GM21737 (cell line): ENCODE measurements around the gene HEXA.
A peak's percentile ranks its signal among the peaks of the same experiment; 100 is the strongest.
"Not testable (repeated sequence)": the region's sequence is repeated elsewhere in the genome, so short reads cannot be mapped to it uniquely, and the experiment has no call there.

Source experiments
- ATAC-seq: cut with Tn5 transposase; IDR thresholded peaks from one replicate; pipeline ENCODE4 v1.9.1; 2021; ENCODE audit warnings: mild to moderate bottlenecking, moderate library complexity; ENCODE audit not compliant: unreplicated experiment

The HEXA gene

GRCh38 chr15:72375846-72376581 lies at the start of gene HEXA:
Gene HEXA (minus strand): TSS chr15:72376014. CDS start chr15:72375972, 42 bp downstream.
- peak; percentile 70 for ATAC-seq

GRCh38 chr15:72423256-72423655 lies 47.4 kb upstream of the HEXA start:
- ATAC-seq = no peak

- ATAC-seq = no peak
Observed at GRCh38 chr15:72421484-72421883, 45.7 kb upstream of the HEXA start.

- ATAC-seq = no peak
Observed at GRCh38 chr15:72420576-72420975, 44.8 kb upstream of the HEXA start.

GRCh38 chr15:72419768-72420167 lies 44.0 kb upstream of the HEXA start:
- not testable (repeated sequence) for ATAC-seq

GRCh38 chr15:72415304-72415703 lies 39.5 kb upstream of the HEXA start:
- no peak for ATAC-seq

DNA sequence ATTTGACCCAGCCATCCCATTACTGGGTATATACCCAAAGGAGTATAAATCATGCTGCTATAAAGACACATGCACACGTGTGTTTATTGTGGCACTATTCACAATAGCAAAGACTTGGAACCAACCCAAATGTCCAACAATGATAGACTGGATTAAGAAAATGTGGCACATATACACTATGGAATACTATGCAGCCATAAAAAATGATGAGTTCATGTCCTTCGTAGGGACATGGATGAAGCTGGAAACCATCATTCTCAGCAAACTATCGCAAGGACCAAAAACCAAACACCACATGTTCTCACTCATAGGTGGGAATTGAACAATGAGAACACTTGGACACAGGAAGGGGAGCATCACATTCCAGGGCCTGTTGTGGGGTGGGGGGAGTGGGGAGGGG lies 37.5 kb upstream of the HEXA start:
- not testable (repeated sequence) for ATAC-seq

DNA sequence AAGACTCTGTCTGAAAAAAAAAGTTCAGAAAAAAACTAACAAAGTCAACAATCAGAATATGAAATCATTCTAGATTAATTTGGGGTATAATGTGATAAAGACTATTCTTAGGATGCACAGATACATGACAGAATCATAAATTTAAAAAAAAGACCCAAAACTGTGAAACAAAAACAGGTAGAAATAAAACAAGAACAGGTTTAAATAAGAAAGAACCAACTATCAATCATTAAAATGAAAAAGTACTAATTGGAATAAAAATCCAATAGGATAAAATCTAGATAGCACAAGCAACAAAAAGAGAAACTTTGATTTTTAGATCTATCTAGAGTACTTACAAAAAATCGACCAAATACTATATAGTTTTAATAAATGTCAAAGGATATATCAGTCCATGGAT lies 35.7 kb upstream of the HEXA start:
- ATAC-seq = no peak

GRCh38 chr15:72411111-72411510 lies 35.3 kb upstream of the HEXA start:
- ATAC-seq = no peak

DNA sequence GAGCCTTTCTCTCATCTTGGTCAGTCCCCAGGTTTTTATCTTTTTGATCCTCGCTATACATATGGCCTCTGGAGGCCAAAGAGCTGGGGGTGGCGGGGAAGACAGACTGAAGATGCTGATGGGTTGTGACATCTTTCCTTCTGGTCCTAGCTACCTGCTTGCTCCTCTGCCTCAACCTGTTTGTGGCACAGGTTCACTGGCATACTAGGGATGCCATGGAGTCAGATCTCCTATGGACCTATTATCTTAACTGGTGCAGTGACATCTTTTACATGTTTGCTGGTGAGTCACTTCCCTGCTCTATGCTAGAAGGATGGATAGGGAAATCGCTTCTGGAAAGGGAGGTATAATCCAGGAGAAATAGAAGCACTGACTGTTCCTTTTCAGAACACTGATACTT lies 31.1 kb upstream of the HEXA start:
- ATAC-seq = no peak

DNA sequence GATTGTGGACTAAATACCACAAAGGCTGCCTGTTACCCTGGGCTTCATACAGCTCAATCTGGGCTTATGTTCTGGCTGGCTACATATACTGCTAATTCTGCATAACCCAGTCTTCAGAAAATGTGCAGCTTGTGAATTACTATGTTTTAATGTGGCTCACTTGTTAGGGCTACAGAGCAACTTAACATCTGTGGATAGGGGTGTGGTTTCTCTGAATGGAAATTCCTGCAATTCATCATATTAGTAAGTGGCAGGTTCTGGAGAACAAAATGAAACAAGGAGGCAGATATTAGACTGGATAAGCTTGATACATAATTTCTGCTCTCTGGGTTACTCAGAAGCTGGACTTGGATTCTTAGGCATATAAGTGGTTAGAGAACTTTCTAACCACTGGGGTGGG lies 29.0 kb upstream of the HEXA start:
- ATAC-seq = no peak

GRCh38 chr15:72404356-72404755 lies 28.5 kb upstream of the HEXA start:
- ATAC-seq = no peak

DNA sequence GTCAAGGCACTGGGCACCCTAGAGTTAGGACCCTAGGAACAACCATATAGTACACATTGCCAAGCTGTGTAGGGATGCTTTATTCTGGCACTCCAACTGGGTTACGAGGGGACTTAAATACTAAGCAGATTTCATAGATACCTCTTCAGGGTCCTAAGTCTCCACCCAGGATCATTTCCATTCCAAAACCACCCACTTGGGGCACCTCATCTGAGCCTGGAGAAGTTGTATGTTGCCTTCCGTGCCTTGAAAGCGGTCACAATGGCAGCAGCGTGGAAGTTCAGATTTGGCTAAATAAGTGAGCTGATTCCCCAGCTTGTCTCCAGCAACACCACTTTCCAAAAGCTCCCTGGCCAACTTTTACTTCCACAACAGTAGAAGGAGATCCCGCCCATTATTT lies 26.9 kb upstream of the HEXA start:
- ATAC-seq = no peak

DNA sequence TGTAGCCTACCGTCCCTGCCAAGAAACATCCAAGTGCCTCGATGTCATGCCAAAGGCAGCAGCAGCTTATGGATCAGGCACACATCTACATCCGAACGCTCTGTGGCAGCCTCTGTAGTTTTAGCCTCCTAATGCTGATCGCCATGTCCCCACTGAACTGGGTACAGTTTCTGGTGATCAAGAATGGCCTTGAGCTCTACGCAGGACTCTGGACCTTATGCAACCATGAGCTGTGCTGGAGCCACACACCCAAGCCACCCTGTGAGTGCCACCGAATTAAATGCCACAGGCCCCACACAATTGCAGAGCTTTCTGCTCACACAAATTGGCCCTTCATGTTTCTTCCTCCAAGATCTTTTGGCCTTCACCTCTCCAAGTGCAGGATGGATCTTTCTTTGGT lies 22.8 kb upstream of the HEXA start:
- ATAC-seq = no peak

DNA sequence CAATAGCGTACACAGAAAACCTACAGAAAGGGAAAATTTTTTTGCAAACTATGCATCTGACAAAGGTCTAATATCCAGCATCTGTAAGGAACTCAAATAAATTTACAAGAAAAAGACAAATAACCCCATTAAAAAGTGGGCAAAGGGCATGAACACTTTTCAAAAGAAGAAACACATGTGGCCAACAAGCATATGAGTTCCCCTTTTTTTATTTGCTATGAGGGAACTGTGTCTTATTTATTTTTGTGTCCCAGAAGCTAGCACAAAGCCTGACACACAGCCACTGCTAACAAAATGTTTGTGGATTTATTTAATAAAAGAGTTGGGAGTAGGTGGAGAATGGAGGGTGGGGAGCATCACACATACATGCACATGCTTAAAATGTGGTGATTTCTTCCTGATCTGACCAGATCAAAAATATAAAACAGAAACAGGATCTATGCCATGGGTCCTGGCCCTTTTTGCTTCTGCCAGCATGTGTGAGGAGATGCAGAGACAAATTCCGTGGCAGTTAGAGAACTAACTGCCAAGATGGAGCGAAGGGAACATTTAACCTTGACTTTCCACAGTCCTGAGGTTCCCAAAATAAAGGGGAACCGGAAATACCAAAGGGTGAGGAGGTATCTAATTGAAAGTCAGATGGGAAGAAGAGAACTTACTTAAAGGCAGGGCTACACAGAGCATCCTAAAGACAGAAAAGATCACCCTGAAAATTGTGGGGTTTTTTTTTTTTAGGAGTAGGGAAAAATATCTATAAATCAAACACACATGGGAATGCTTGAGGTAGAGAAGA lies 22.2 kb upstream of the HEXA start, which contains the start of gene TMEM202:
TSS of gene TMEM202 (plus strand) at position 510 of the 793 bp plus-strand sequence. CDS start at position 532, 22 bp downstream.
- ATAC-seq = no peak

GRCh38 chr15:72396331-72396730 lies 20.5 kb upstream of the HEXA start:
- ATAC-seq = not testable (repeated sequence)

DNA sequence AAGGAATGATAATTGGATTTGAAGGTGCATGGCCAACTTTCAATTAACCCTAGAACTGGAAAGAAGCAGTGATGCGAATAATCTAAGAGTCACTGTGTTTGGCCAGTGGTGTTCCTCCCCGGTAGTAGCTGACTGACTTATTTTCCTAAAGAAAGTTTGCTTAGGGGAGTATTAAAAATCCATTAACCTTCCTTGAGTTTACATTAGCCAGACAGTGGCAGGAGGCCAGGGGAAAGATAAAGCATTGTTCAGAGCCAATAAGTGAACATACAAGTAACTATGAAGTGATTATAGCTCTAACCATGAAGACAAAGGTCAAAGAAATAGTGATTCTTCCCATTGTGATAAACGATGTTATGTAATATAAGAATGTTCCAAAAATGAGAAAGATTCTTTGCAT lies 13.4 kb upstream of the HEXA start:
- no peak for ATAC-seq

GRCh38 chr15:72387741-72388140 lies 11.9 kb upstream of the HEXA start:
- no peak for ATAC-seq

GRCh38 chr15:72382146-72382545 lies 6.3 kb upstream of the HEXA start:
- ATAC-seq = no peak

- ATAC-seq = no peak
Observed at GRCh38 chr15:72380743-72381142, 4.9 kb upstream of the HEXA start.

DNA sequence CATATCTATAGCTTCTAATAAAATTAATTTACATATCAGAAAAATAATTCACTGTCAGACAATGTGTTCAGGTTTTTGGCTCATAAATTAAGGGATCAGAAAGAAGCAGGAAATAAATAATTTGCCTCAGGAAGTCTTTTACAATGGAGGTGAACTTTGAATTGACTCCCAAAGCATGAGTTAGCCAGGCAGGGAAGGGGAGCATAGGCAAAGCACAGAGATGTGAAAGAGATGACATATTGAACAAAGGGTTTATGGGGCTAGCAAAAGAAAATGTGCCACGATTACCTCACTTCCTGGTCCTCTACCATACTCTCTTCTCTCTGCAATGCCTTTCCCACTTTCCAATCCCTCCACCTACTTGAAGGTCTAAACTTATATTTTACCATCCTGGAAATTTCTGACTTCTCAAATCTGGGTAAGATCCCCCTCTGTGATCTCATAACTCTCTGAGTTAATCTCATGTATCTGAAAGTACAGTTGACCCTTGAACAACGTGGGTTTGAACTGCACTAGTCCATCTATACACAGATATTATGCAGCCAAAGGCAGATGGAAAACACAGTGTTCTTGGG lies 4.1 kb upstream of the HEXA start:
- no peak for ATAC-seq

- not testable (repeated sequence) for ATAC-seq
Observed at GRCh38 chr15:72379106-72379505, 3.3 kb upstream of the HEXA start.
